SK-N-SH treated with all-trans-retinoic acid at 6 μM for 48 hours (cell line): Measurements from ENCODE around the gene SLC28A1.

Experiments used
- ARNTL ChIP-seq: fragments of 450-650 bp; formaldehyde crosslinking; IDR thresholded peaks from 2 replicates; pipeline ENCODE4 v1.5.0; 2020; ENCODE audit warnings: low read depth, mild to moderate bottlenecking, moderate library complexity, borderline replicate concordance
- CREB5 ChIP-seq: fragments of 250-450 bp; sonication (Bioruptor Pico); IDR thresholded peaks from 2 replicates; pipeline ENCODE4 v1.5.1; 2020; ENCODE audit warnings: low read depth, mild to moderate bottlenecking, moderate library complexity
- CSRNP3 ChIP-seq: fragments of 250-450 bp; sonication (Bioruptor Pico); IDR thresholded peaks from 2 replicates; pipeline ENCODE4 v1.5.1; 2021; ENCODE audit warnings: mild to moderate bottlenecking, moderate library complexity
- PPARA ChIP-seq: fragments of 250-450 bp; sonication (Bioruptor Pico); IDR thresholded peaks from 2 replicates; pipeline ENCODE4 v1.5.0; 2020; ENCODE audit warnings: mild to moderate bottlenecking, borderline replicate concordance
- RARB ChIP-seq: fragments of 250-450 bp; sonication (Bioruptor Pico); IDR thresholded peaks from 2 replicates; pipeline ENCODE4 v1.8.0; 2021; ENCODE audit warnings: mild to moderate bottlenecking, moderate library complexity
- SNAI2 ChIP-seq: fragments of 250-450 bp; sonication (Bioruptor Pico); IDR thresholded peaks from 2 replicates; pipeline ENCODE4 v1.5.0; 2020; ENCODE audit warnings: mild to moderate bottlenecking, moderate library complexity
- ZFP3 ChIP-seq: fragments of 250-450 bp; sonication (Bioruptor Pico); IDR thresholded peaks from 2 replicates; pipeline ENCODE4 v1.5.0; 2020; ENCODE audit warnings: mild to moderate bottlenecking, moderate library complexity
- ZFP30 ChIP-seq: fragments of 450-650 bp; formaldehyde crosslinking; IDR thresholded peaks from 2 replicates; pipeline ENCODE4 v1.5.0; 2022; ENCODE audit warnings: mild to moderate bottlenecking, moderate library complexity

- TF ChIP-seq ZFP30 (CRISPR knock-in tag) (no peak), ZFP3 (no peak), CSRNP3 (no peak), CREB5 (no peak), PPARA (CRISPR knock-in tag) (no peak), RARB (no peak), ARNTL (CRISPR knock-in tag) (no peak), SNAI2 (CRISPR knock-in tag) (no peak)
Measured at GRCh38 chr15:84925906-84926305, 41.4 kb downstream of the SLC28A1 start.
